ENCODE data around the gene TTC34. TPM values are rescaled to one million over a fixed set of nuclear protein-coding genes. Genes with fewer than 3 reads are reported as not detected.
"Not testable (repeated sequence)": the region's sequence is repeated elsewhere in the genome, so short reads cannot be mapped to it uniquely, and the experiment has no call there.

Gene TTC34
- total and polyA plus RNA-seq, 2 of the 4 experiments (the other 2 are of a cell fraction), result under 0.01 to 0.09 TPM

DNA sequence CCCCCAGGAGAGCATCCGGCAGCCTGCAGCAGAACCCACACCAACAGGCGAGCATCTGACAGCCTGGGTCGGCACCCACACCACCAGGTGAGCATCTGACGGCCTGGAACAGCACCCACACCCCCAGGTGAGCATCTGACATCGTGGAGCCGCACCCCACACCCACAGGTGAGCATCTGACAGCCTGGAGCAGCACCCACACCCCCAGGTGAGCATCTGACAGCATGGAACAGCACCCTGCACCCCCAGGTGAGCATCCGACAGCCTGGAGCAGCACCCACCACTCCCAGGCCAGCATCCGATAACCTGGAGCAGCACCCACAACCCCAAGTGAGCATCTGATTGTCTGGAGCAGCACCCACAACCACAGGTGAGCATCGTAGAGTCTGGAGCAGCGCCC, 124.8 kb downstream of the TTC34 start:
- H4K91ac ChIP-seq (ENCODE audit: insufficient read depth, low read depth, low read length); H2BK120ac ChIP-seq (ENCODE audit: low read depth, low read length); dilution Hi-C loops (cut with HindIII; ENCODE audit: low sequenced_read_pairs, unreplicated experiment); H4K8ac ChIP-seq (ENCODE audit: low read depth in 2 of 2, low read length in 2 of 2); H3K4ac ChIP-seq (ENCODE audit: low read depth, low read length); H4K5ac ChIP-seq (ENCODE audit: low read depth, low read length); H3K9me3 ChIP-seq (ENCODE audit: control insufficient read depth, insufficient read depth, low read length); POLR2A ChIA-PET (ENCODE audit: unreplicated experiment); H3K56ac ChIP-seq (ENCODE audit: extremely low read depth, insufficient read depth, low read length); H2BK15ac ChIP-seq (ENCODE audit: low read depth, low read length); intact Hi-C loops (cut with micrococcal nuclease); DNase-seq; H2AK5ac ChIP-seq (ENCODE audit: low read depth, low read length); H3K9me1 ChIP-seq (ENCODE audit: insufficient read depth, low read length); H3K79me1 ChIP-seq (ENCODE audit: low read depth in 1 of 2, low read length in 2 of 2); H3K27me3 ChIP-seq (ENCODE audit: control insufficient read depth, insufficient read depth, low read length); H2BK5ac ChIP-seq (ENCODE audit: low read depth, low read length, poor library complexity, severe bottlenecking); CTCF ChIA-PET; H3K14ac ChIP-seq (replicated peaks; ENCODE audit: low read depth, low read length); in situ Hi-C loops (cut with MboI; ENCODE audit: low sequenced_read_pairs); H3K4me2 ChIP-seq (ENCODE audit: low read depth, low read length); H3K36me3 ChIP-seq (ENCODE audit: control insufficient read depth, insufficient read depth, low read length); H3K18ac ChIP-seq (ENCODE audit: low read depth, low read length); ATAC-seq (ENCODE audit: low read depth); H3K23ac ChIP-seq (ENCODE audit: low read depth, low read length); H3K4me1 ChIP-seq (ENCODE audit: control insufficient read depth, insufficient read depth, low read length); H3K4me3 ChIP-seq (ENCODE audit: insufficient read depth, low read depth, low read length); H2AK9ac ChIP-seq (replicated peaks; ENCODE audit: low read depth, low read length, poor library complexity); H3K9ac ChIP-seq (ENCODE audit: low read depth, low read length); H3K27ac ChIP-seq (ENCODE audit: insufficient read depth, low read length); H2AFZ ChIP-seq (replicated peaks; ENCODE audit: low read length, poor library complexity); BruUV-seq (replicated peaks); H2BK20ac ChIP-seq (ENCODE audit: low read depth, low read length); H4K20me1 ChIP-seq (ENCODE audit: insufficient read depth, low read length): not testable (repeated sequence)
- no CpG with 5 or more reads among the region's 10 CpGs for WGBS, 2 experiments (ENCODE audit: extremely low coverage in 2 of 2, insufficient read length in 1 of 2)

DNA sequence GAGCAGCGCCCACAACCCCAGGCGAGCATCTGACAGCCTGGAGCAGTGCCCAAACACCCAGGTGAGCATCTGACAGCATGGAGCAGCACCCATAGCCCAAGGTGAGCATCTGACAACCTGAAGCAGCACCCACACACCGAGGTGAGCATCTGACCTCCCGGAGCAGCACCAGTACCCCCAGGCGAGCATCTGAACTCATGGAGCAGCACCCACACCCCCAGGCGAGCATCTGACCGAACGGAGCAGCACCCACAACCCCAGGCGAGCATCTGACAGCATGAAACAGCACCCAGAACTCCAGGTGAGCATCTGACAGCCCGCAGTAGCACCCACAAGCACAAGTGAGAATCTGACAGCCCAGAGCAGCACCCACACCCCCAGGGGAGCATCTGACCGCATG, 129.8 kb downstream of the TTC34 start:
- dilution Hi-C loops (cut with HindIII; ENCODE audit: low sequenced_read_pairs, unreplicated experiment); CTCF ChIA-PET: not testable (repeated sequence)
- no CpG with 5 or more reads among the region's 11 CpGs for WGBS, 2 experiments (ENCODE audit: extremely low coverage in 2 of 2, insufficient read length in 1 of 2)

More for the DNA sequence above, 129.8 kb downstream of the TTC34 start:
- H3K27me3 ChIP-seq (ENCODE audit: control insufficient read depth, insufficient read depth, low read length); H2AK9ac ChIP-seq (replicated peaks; ENCODE audit: low read depth, low read length, poor library complexity); H2BK15ac ChIP-seq (ENCODE audit: low read depth, low read length); H3K79me1 ChIP-seq (ENCODE audit: low read depth in 1 of 2, low read length in 2 of 2); H3K56ac ChIP-seq (ENCODE audit: extremely low read depth, insufficient read depth, low read length); H3K23ac ChIP-seq (ENCODE audit: low read depth, low read length); H4K8ac ChIP-seq (ENCODE audit: low read depth in 2 of 2, low read length in 2 of 2); BruUV-seq (replicated peaks); H4K20me1 ChIP-seq (ENCODE audit: insufficient read depth, low read length); H3K14ac ChIP-seq (replicated peaks; ENCODE audit: low read depth, low read length); H3K9ac ChIP-seq (ENCODE audit: low read depth, low read length); H2AK5ac ChIP-seq (ENCODE audit: low read depth, low read length); H2BK20ac ChIP-seq (ENCODE audit: low read depth, low read length); H3K9me3 ChIP-seq (ENCODE audit: control insufficient read depth, insufficient read depth, low read length); H2BK120ac ChIP-seq (ENCODE audit: low read depth, low read length); in situ Hi-C loops (cut with MboI; ENCODE audit: low sequenced_read_pairs); H3K4me3 ChIP-seq (ENCODE audit: insufficient read depth, low read depth, low read length); H3K4me2 ChIP-seq (ENCODE audit: low read depth, low read length); H3K18ac ChIP-seq (ENCODE audit: low read depth, low read length); H3K27ac ChIP-seq (ENCODE audit: insufficient read depth, low read length); H4K91ac ChIP-seq (ENCODE audit: insufficient read depth, low read depth, low read length); POLR2A ChIA-PET (ENCODE audit: unreplicated experiment); H4K5ac ChIP-seq (ENCODE audit: low read depth, low read length); H3K4me1 ChIP-seq (ENCODE audit: control insufficient read depth, insufficient read depth, low read length); H2BK5ac ChIP-seq (ENCODE audit: low read depth, low read length, poor library complexity, severe bottlenecking); DNase-seq; H3K4ac ChIP-seq (ENCODE audit: low read depth, low read length); H2AFZ ChIP-seq (replicated peaks; ENCODE audit: low read length, poor library complexity); ATAC-seq (ENCODE audit: low read depth); intact Hi-C loops (cut with micrococcal nuclease); H3K36me3 ChIP-seq (ENCODE audit: control insufficient read depth, insufficient read depth, low read length); H3K9me1 ChIP-seq (ENCODE audit: insufficient read depth, low read length): not testable (repeated sequence)
